ENCODE results near the gene POFUT2.
A peak's percentile ranks its signal among the peaks of the same experiment; 100 is the strongest.

POFUT2 gene

GRCh38 chr21:45282283-45283034, 5.2 kb downstream of the POFUT2 start:
- no peak for DNase-seq

- no peak for DNase-seq
These were observed 6.0 kb downstream of the POFUT2 start for GRCh38 chr21:45281411-45282282.

- DNase-seq = no peak
These were observed 6.7 kb downstream of the POFUT2 start for GRCh38 chr21:45280969-45281368.

- no peak for DNase-seq
These were observed 7.4 kb downstream of the POFUT2 start for GRCh38 chr21:45280178-45280821.

DNA sequence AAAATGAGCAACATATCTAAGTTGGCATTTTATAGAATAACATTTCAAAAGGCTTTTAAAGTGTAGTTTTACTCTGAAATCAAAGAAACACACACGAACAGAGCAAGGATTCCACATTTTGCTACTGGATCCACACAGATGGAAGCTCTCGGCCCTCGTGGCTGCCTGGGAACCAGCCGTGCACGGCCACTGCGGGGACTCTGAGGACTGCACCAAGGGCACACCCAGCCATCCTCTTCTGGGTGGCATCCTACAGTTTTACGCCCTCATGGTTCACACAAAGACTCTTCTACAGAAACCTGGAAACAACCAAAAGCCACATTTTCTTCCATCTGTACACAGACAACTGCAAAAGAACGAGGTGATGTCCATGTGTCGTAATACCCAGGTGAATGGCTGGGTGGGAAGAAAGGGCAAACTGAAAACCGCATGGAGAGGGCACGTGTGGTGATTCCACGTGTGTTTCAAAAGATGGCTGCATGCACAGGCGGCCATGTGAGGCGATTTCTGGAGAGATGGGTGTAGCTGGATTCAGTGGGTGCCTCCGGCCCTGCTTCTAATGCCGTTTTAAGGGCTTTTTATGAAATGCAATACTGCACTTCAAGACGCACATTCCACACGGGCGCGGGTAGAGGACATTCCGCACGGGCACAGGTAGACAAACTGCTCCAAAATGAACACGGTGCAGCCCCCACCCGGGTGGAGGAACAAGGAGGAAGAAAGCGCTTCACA, 8.1 kb downstream of the POFUT2 start:
- no peak for DNase-seq

GRCh38 chr21:45278156-45278911, 9.4 kb downstream of the POFUT2 start:
- no peak for DNase-seq

GRCh38 chr21:45277101-45278045, 10.3 kb downstream of the POFUT2 start:
- no peak for DNase-seq

DNA sequence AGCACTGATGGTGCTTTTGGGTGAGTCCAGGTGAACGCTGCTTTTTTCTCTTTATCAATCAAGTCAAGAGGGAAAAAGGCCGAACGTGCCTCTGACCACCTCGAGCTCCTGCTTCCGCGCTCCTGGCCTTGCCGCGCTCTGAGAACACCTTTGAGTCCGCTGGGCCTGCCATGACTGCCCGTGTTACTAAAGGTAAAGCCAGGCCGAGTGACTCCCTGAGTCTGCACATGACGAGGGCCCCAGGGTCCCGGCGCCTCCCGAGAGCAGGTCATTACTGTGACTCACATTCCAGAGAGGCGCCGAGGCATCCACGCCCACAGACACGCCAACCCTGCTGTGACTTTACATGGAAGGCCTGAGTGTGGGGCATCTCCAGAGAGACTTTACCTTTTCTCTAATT, 11.1 kb downstream of the POFUT2 start:
- no peak for DNase-seq

GRCh38 chr21:45270306-45270821, 17.3 kb downstream of the POFUT2 start:
- DNase-seq = peak in 2 of 3 donors; percentile 12 to 25

GRCh38 chr21:45269861-45270260, 17.8 kb downstream of the POFUT2 start:
- no peak for DNase-seq

DNA sequence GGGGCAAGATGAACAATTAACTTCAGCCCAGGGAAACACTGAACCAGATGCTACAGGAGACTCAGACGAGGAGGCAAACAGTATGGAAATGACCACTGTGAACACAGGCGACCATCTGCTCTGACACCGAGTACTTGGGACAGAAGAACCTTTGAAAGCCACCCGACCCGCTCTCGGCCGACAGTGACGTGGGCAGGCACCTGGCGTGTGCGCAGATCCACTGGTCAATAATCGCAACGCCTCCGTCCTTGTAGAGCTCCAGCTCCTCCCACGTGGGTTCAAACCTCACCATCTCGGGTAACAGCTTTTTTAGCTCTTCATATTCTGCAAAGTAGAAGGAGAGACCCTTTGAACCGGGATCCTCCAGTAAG, 20.3 kb downstream of the POFUT2 start:
- DNase-seq = no peak

DNA sequence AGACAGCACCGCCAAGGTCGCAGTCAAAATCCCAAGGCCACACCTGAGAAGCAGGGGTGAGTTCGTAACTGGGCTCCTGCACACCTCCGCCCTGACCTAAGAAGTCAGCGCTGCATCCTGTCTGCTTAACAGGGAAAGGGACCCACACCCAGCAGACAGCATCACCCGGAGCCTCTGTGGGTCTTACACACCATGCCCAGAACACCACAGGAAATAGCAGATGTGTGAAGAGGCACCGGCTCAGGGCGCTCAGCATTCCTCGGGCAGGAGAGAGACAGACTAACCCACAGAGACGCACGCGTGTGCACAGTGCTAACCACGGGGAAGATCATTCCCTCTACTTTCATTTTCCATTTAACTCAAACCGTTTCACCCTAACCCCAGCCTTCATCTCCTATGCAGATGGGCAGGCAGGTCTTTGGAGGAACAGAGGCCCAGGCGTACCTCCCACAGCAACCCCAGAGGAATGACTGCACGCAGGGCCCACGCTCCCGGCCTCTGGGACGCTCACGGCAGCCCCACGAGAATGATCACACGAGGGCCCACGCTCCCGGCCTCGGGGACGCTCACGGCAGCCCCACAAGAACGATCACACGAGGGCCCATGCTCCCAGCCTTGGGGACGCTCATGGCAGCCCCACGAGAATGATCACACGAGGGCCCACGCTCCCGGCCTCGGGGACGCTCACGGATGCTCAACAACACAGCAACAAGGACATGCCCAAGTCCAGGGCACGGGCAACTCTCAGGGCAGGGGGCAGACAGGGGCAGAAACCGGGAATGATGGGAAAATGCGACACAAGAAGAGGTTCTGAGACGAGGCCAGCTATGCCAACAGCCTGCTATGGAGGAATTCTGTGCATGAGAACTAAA, 20.9 kb downstream of the POFUT2 start:
- DNase-seq = no peak

DNA sequence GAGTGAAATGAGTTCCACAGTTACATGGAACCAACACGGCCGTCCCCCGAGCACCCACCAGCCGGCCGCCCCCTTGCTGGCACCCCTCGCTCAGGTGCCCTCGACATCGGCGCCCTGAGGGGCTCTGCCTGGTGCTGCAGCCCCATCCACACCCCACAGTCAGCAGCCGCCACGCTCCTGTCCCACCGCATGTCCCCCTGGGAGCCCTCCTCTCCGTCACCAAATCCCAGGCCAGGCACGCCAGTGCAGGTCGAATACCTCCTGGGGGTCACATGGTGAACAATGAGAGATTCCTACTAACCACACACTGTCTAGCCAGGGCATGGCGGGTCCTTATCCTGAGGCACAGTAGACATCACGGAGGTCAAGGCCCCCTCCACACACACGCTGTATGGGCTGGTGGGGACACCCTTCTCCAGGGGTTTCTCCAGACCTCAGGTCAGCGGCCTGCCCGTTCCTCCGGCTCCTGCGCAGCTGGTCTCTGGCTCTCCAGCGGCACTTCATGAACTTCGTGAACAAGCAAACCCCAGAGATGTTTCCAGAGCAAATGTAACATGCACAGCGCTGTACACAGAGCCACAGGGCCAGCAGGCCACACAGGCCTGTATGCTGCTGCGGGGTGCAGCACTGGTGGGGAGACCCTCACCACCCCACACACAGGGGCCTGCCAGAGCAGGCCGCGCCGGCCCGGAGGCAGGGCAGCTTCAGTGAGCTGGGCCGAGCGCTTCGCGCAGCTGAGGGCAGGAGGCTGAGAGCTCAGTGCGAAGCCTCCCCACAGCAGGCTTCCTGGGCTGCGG, 21.8 kb downstream of the POFUT2 start:
- no peak for DNase-seq

DNA sequence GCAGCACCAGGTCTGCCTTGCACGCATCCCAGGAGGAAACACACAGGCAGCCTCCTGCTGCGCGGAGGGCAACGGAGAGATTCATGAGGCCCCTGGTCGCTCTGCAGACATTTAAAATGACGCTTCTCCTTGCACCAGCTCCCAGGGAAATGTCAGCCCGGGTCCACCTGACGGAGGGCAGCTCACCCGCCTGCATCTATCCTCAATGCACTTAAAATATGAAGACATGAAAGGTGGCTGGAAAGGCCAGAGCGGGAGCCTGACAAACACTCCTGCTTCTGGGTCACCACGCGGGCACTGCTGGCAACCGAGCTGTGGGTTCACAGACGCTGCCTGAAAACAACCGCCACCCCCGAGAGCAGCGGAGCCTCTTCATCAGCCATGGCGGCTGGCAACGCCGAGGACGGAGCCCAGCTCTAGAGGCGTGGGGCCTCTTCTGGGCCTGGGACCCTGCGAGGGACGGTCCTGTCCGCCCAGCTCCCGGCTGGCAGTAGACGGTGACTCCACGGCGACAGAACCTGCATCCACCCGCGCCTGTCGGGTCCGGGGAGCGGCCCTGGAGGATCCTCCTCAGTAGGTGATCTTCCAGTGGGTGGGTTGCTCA, 22.7 kb downstream of the POFUT2 start:
- DNase-seq = no peak

DNA sequence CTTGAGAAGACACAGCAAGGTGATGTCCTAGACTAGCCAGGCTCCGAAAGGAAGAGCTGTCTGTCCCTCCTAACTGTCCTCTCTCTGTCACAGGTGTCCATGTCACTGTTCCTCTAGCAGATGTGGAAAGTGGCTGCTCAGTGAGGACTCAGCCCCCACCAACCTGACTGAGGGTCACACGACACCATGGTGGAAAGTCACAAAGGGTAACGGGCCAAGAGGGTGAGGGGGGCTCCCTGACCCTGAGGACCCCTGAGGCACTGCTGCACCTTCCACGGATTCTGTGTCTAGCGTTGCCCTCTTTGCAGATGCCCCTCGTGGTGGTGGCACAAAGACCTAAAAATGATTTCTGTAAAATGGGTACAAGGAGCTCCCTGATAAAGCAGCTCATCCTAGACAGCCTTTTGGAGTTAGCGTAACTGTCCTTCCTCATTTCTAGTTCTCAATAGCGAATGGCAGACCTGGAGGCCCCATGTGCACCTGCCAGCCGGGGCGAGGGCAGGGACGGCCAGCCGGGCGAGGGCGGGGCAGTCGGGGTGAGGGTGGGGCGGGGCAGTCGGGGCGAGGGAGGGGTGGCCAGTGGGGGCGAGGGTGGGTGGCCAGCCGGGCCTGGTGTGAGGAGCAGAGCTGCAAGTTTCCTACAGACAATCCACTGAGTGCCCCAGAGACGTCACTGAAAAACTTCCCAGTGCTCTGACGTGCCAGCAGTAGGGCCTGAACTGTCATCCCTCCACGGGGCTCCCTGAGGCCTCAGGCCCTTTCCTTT, 23.4 kb downstream of the POFUT2 start:
- DNase-seq = no peak

DNA sequence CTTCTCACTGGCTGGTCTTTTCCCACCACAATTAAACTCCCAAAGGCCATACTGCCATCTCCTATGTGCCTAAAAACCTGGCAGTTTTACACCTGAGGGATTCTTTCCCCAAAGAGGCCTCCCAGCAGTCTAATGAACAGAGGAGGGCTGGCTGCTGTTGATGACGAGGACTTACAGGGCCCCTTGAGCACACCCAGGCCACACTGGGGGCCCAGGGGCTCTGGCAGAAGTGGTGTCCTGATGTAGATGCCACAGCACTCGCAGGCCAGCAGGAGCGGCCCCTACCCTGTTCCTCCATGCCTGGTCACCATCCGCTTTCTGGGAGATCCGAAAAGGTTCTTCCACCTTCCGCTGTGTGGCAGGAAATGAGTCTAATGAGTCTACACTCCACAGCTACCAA, 24.2 kb downstream of the POFUT2 start:
- DNase-seq = no peak

- DNase-seq = no peak
These were observed 25.1 kb downstream of the POFUT2 start for GRCh38 chr21:45262616-45263015.
